SIG-M5 (cell line): ENCODE results near the gene ADARB1.

Experiments
- DNase-seq: peaks from one replicate; lab custom pipeline; 2025; lab: John Stamatoyannopoulos, UW

Gene ADARB1

GRCh38 chr21:45095505-45095904, 21.1 kb downstream of the ADARB1 start:
- DNase-seq, result no peak

- DNase-seq, result no peak
These were observed 21.8 kb downstream of the ADARB1 start for GRCh38 chr21:45096217-45096616.

- DNase-seq, result no peak
These were observed 23.5 kb downstream of the ADARB1 start for GRCh38 chr21:45097827-45098387.

- DNase-seq, result no peak
These were observed 24.5 kb downstream of the ADARB1 start for GRCh38 chr21:45098867-45099266.

GRCh38 chr21:45099571-45099970, 25.2 kb downstream of the ADARB1 start:
- DNase-seq, result no peak

GRCh38 chr21:45100866-45101265, 26.5 kb downstream of the ADARB1 start:
- no peak for DNase-seq

- no peak for DNase-seq
These were observed 28.1 kb downstream of the ADARB1 start for GRCh38 chr21:45102391-45102932.

- no peak for DNase-seq
These were observed 29.7 kb downstream of the ADARB1 start for GRCh38 chr21:45103971-45104520.

GRCh38 chr21:45104560-45104959, 30.2 kb downstream of the ADARB1 start:
- no peak for DNase-seq

- DNase-seq, result no peak
These were observed 31.6 kb downstream of the ADARB1 start for GRCh38 chr21:45105906-45106485.

- DNase-seq, result no peak
These were observed 33.8 kb downstream of the ADARB1 start for GRCh38 chr21:45108034-45108790.

GRCh38 chr21:45108808-45109781, 34.7 kb downstream of the ADARB1 start:
- no peak for DNase-seq

- DNase-seq, result peak; percentile 90
These were observed 35.6 kb downstream of the ADARB1 start for GRCh38 chr21:45109831-45110492.

GRCh38 chr21:45110873-45111624, 36.7 kb downstream of the ADARB1 start:
- DNase-seq, result no peak

- DNase-seq, result no peak
These were observed 37.3 kb downstream of the ADARB1 start for GRCh38 chr21:45111703-45112102.

- DNase-seq, result no peak
These were observed 38.0 kb downstream of the ADARB1 start for GRCh38 chr21:45112371-45112770.

GRCh38 chr21:45113543-45113942, 39.2 kb downstream of the ADARB1 start:
- DNase-seq, result no peak

- no peak for DNase-seq
These were observed 39.7 kb downstream of the ADARB1 start for GRCh38 chr21:45114072-45114471.

- no peak for DNase-seq
These were observed 40.1 kb downstream of the ADARB1 start for GRCh38 chr21:45114475-45114874.

- DNase-seq, result no peak
These were observed 40.8 kb downstream of the ADARB1 start for GRCh38 chr21:45115141-45115540.
